NCI-H2171 (cell line): ENCODE results near the gene AFG1L.
"Not testable (repeated sequence)": the region's sequence is repeated elsewhere in the genome, so short reads cannot be mapped to it uniquely, and the experiment has no call there.

ENCODE experiments used
- DNase-seq: peaks from one replicate; lab custom pipeline; 2025; lab: John Stamatoyannopoulos, UW

AFG1L gene

GRCh38 chr6:108288742-108289141, 6.1 kb upstream of the AFG1L start:
- no peak for DNase-seq

GRCh38 chr6:108291091-108291490, 3.8 kb upstream of the AFG1L start:
- no peak for DNase-seq

- not testable (repeated sequence) for DNase-seq
Observed at GRCh38 chr6:108292561-108292960, 2.3 kb upstream of the AFG1L start.

GRCh38 chr6:108293527-108294296, 1.1 kb upstream of the AFG1L start:
- DNase-seq = no peak

GRCh38 chr6:108294297-108294726, 542 bp upstream of the AFG1L start:
- no peak for DNase-seq

GRCh38 chr6:108295676-108296075, 822 bp downstream of the AFG1L start:
- no peak for DNase-seq

GRCh38 chr6:108302386-108302785, 7.5 kb downstream of the AFG1L start:
- DNase-seq = no peak

- no peak for DNase-seq
Observed at GRCh38 chr6:108304646-108305045, 9.8 kb downstream of the AFG1L start.

- not testable (repeated sequence) for DNase-seq
Observed at GRCh38 chr6:108308641-108309040, 13.8 kb downstream of the AFG1L start.

- DNase-seq = no peak
Observed at GRCh38 chr6:108309844-108310243, 15.0 kb downstream of the AFG1L start.

GRCh38 chr6:108312605-108313004, 17.8 kb downstream of the AFG1L start:
- DNase-seq = no peak

GRCh38 chr6:108321253-108321747, 26.4 kb downstream of the AFG1L start:
- no peak for DNase-seq

GRCh38 chr6:108322728-108323127, 27.9 kb downstream of the AFG1L start:
- DNase-seq = no peak

GRCh38 chr6:108323710-108324466, 29.0 kb downstream of the AFG1L start:
- DNase-seq = no peak

GRCh38 chr6:108330221-108330785, 35.4 kb downstream of the AFG1L start:
- not testable (repeated sequence) for DNase-seq

GRCh38 chr6:108330806-108331205, 36.0 kb downstream of the AFG1L start:
- DNase-seq = no peak

GRCh38 chr6:108331982-108332381, 37.1 kb downstream of the AFG1L start:
- no peak for DNase-seq

- no peak for DNase-seq
Observed at GRCh38 chr6:108336971-108337370, 42.1 kb downstream of the AFG1L start.

- no peak for DNase-seq
Observed at GRCh38 chr6:108337721-108338120, 42.9 kb downstream of the AFG1L start.

- DNase-seq = no peak
Observed at GRCh38 chr6:108341372-108341771, 46.5 kb downstream of the AFG1L start.

GRCh38 chr6:108343894-108344293, 49.0 kb downstream of the AFG1L start:
- DNase-seq = no peak

GRCh38 chr6:108348655-108349349, 53.9 kb downstream of the AFG1L start:
- no peak for DNase-seq
